HG03060 (cell line): ENCODE measurements around the gene LYSET.
"Not testable (repeated sequence)": the region's sequence is repeated elsewhere in the genome, so short reads cannot be mapped to it uniquely, and the experiment has no call there.

Experiments
- ATAC-seq: cut with Tn5 transposase; IDR thresholded peaks from one replicate; pipeline ENCODE4 v1.9.1; 2021; ENCODE audit warnings: low read depth, moderate number of reproducible peaks; ENCODE audit not compliant: unreplicated experiment

LYSET gene

GRCh38 chr14:93184391-93185348, at the start of gene LYSET, which contains the start of gene MOAP1:
TSS of gene LYSET (plus strand) at chr14:93185317. CDS start at chr14:93185406, 89 bp downstream.
TSS of gene MOAP1 (minus strand) at chr14:93184897. CDS start at chr14:93184242, 655 bp downstream.
- peak; percentile 62 for ATAC-seq

GRCh38 chr14:93135399-93135798, 49.7 kb upstream of the LYSET start:
- no peak for ATAC-seq

GRCh38 chr14:93136009-93136408, 49.1 kb upstream of the LYSET start:
- ATAC-seq = no peak

- ATAC-seq = not testable (repeated sequence)
Observed at GRCh38 chr14:93136508-93136907, 48.6 kb upstream of the LYSET start.

GRCh38 chr14:93137864-93138263, 47.3 kb upstream of the LYSET start:
- ATAC-seq = no peak

- no peak for ATAC-seq
Observed at GRCh38 chr14:93142854-93143652, 42.1 kb upstream of the LYSET start.

GRCh38 chr14:93146119-93146518, 39.0 kb upstream of the LYSET start:
- no peak for ATAC-seq

- ATAC-seq = no peak
Observed at GRCh38 chr14:93148979-93149378, 36.1 kb upstream of the LYSET start.

GRCh38 chr14:93150227-93151208, 34.6 kb upstream of the LYSET start:
- no peak for ATAC-seq

GRCh38 chr14:93153121-93153520, 32.0 kb upstream of the LYSET start:
- no peak for ATAC-seq

GRCh38 chr14:93155667-93156066, 29.4 kb upstream of the LYSET start:
- ATAC-seq = no peak

GRCh38 chr14:93156693-93157369, 28.3 kb upstream of the LYSET start:
- ATAC-seq = no peak

- not testable (repeated sequence) for ATAC-seq
Observed at GRCh38 chr14:93158349-93158748, 26.8 kb upstream of the LYSET start.

- ATAC-seq = not testable (repeated sequence)
Observed at GRCh38 chr14:93159625-93160352, 25.3 kb upstream of the LYSET start.

GRCh38 chr14:93160353-93160801, 24.7 kb upstream of the LYSET start:
- no peak for ATAC-seq

- no peak for ATAC-seq
Observed at GRCh38 chr14:93161411-93161940, 23.6 kb upstream of the LYSET start.

GRCh38 chr14:93163564-93163963, 21.6 kb upstream of the LYSET start:
- ATAC-seq = peak; percentile 66
